Adrenal gland (tissue), 12 donors: ENCODE results near the gene RPS2. TPM values are rescaled to one million over a fixed set of nuclear protein-coding genes. Genes with fewer than 3 reads are reported as not detected.

ENCODE experiments used
- DNase-seq, 7 donors: peaks; one replicate each; pipeline ENCODE4 v3.0.0-alpha.2; 2019 to 2020
- H3K27ac ChIP-seq, 5 donors: fragments of 200-600 bp; sonication (generic) in 4 of 5; 1 replicate in 3 of 5; 2 replicates in 2 of 5; pipeline versions ENCODE4 v1.5.1 to v1.8.0; 2016 to 2020; ENCODE audit warnings: mild to moderate bottlenecking in 1 of 5
- H3K27me3 ChIP-seq: fragments of 200-600 bp; 2 replicates; pipeline ENCODE4 v1.8.0; 2021
- H3K36me3 ChIP-seq, 2 donors: fragments of 200-600 bp; replicated peaks in 1 of 2; 1 replicate in 1 of 2; 2 replicates in 1 of 2; pipeline versions ENCODE4 v1.5.1 to v1.8.0; 2018 to 2022
- H3K4me1 ChIP-seq, 2 donors: fragments of 200-600 bp; replicated peaks in 1 of 2; 1 replicate in 1 of 2; 2 replicates in 1 of 2; pipeline versions ENCODE4 v1.5.1 to v1.8.0; 2018 to 2021
- H3K4me3 ChIP-seq, 4 donors: fragments of 200-600 bp; sonication (generic) in 3 of 4; one replicate each; pipeline ENCODE4 v1.5.1; 2016 to 2018
- H3K9me3 ChIP-seq, 3 donors: fragments of 200-600 bp; sonication (generic) in 1 of 3; replicated peaks in 1 of 3; 1 replicate in 2 of 3; 2 replicates in 1 of 3; pipeline versions ENCODE4 v1.5.1 to v1.8.0; 2016 to 2021
- POLR2A ChIP-seq, 2 donors: fragments of 450-650 bp; IDR thresholded peaks; one replicate each; pipeline ENCODE4 v1.6.1; 2017; ENCODE audit warnings: antibody characterized with exemption in 2 of 2, mild to moderate bottlenecking in 2 of 2, moderate library complexity in 1 of 2
- WGBS, 4 donors: extraction: QIAGEN DNeasy Blood & Tissue Kit in 2 of 4; methylation state at CpG; one replicate each; pipeline versions ENCODE4 v1.1.5 to v1.1.7; 2013 to 2017; 5-methylcytosine and 5-hydroxymethylcytosine counted together
- intact Hi-C, 2 donors: fragments of 100-400 bp; cut with DNase I; formaldehyde crosslinking; loops; one replicate each; pipeline versions ENCODE4 v1.14.1 to v1.15.0; 2022 to 2023
- polyA plus RNA-seq, 3 donors: library from polyadenylated mRNA; stranded (reverse); fragments of 200-250 nt in 2 of 3; fragments of 350-450 nt in 1 of 3; fragmentation: Illumina TruSeq in 1 of 3; extraction: RNeasy Lipid Tissue Mini Kit (QIAGEN cat#74804) in 1 of 3; gene quantifications; one replicate each; pipeline ENCODE4 v1.2.3, GENCODE V29; 2013 to 2014
- total RNA-seq, 9 donors: library from RNA; depleted of rRNA in 4 of 9; stranded (reverse); fragments of >200 nt in 4 of 9; fragments of 120-200 nt in 1 of 9; fragmentation: NEBNext Ultra II Directional in 1 of 9; extraction: Animal tissue kit (Norgen Biotek cat#: 25700) in 1 of 9; gene quantifications; one replicate each; pipeline versions ENCODE4 v1.1.0 to v1.2.4, GENCODE V29; 2013 to 2023
- TF ChIP-seq, protein P1 (sequence below), 6 experiments: fragments of 450-650 bp in 4 of 6; fragments of 200-600 bp in 2 of 6; sonication (generic) in 1 of 6; IDR thresholded peaks; 1 replicate in 5 of 6; 2 replicates in 1 of 6; pipeline versions ENCODE4 v1.5.1 to v1.8.0; 2016 to 2021; ENCODE audit warnings: antibody characterized with exemption in 6 of 6, mild to moderate bottlenecking in 2 of 6, moderate library complexity in 1 of 6
- donor health status: healthy with polysubstance abuse.
- donor health status: Bipolar disorder and iron deficiency.
- donor health status: DM: yes; HTN: yes; CAD: no.
- donor health status: DM: no; HTN: no; CAD: no.
- donor health status: DM: no; HTN: no; CAD: no.
- donor health status: DM: yes; HTN: yes; CAD: no.

RPS2 gene
- total and polyA plus RNA-seq, 12 donors: 1,045 to 4,016 (median 1,739) TPM

DNA sequence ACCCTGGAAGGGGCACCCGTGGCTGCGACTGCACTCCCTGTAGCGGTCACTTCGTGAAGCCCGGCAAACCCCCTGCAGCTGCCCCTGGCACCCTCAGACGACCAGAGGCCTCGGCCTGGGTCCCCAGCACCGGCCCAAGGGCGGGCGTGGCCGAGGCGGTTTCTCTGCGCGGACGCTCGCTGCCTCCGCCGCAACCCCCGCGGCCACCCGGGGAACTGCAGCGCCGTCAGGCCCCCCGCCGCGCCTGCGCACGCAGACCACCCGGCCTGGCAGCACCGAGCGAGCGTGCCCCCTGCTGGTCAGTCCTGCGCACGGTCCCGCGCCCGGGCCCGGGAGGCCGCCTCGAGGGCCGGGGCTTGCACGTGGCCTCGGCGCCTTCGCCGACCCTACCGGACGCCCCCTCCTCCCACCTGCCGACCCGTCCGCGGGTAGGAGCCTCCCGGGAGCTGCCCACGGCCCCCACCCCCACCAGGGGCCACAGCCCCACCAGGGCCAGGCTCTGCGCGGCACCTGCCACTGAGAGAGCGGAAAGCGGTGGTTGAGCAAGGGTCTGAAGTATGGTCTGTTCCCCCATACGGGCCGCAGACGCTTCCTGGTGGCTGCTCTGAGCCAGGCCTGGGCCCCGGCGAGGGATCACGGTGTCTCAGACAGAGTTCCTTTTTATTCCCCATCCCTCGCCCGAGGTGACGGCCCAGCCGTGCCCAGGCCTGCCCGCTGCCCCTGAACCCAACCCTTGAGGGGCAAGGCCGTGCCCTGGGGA is 34.9 kb downstream of the RPS2 start:
- Histone ChIP-seq H3K4me3 (peak overlapping the region in 2 of 4 donors; percentile 46 to 59), H3K36me3 (no peaks in the 10 kb centered on the region), H3K27ac (peak overlapping the region in 2 of 5 donors; percentile 45 to 55), H3K9me3 (no peaks in the 10 kb centered on the region), H3K4me1 (peaks cover 6 to 8% of the 10 kb centered on the region in 2 donors), H3K27me3 (no peaks in the 10 kb centered on the region)
- intact Hi-C loops: loop anchor here in 1 of 2 donors (5.0 kb wide), 1 partner anchor 67 kb away; no protein-coding TSS in a partner anchor
- 12 to 37% (median 20%) methylated on average over 7 to 70 of the region's 70 CpGs for WGBS, 4 donors
- TF ChIP-seq, protein P1, sequence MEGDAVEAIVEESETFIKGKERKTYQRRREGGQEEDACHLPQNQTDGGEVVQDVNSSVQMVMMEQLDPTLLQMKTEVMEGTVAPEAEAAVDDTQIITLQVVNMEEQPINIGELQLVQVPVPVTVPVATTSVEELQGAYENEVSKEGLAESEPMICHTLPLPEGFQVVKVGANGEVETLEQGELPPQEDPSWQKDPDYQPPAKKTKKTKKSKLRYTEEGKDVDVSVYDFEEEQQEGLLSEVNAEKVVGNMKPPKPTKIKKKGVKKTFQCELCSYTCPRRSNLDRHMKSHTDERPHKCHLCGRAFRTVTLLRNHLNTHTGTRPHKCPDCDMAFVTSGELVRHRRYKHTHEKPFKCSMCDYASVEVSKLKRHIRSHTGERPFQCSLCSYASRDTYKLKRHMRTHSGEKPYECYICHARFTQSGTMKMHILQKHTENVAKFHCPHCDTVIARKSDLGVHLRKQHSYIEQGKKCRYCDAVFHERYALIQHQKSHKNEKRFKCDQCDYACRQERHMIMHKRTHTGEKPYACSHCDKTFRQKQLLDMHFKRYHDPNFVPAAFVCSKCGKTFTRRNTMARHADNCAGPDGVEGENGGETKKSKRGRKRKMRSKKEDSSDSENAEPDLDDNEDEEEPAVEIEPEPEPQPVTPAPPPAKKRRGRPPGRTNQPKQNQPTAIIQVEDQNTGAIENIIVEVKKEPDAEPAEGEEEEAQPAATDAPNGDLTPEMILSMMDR (IDR thresholded peaks at IDR 0.05): peak; percentile 53 to 100 (median 84)
- TF ChIP-seq POLR2A (IDR thresholded peaks at IDR 0.05): no peak
- DNase-seq: peak; percentile 83 to 92 (median 91)

DNA sequence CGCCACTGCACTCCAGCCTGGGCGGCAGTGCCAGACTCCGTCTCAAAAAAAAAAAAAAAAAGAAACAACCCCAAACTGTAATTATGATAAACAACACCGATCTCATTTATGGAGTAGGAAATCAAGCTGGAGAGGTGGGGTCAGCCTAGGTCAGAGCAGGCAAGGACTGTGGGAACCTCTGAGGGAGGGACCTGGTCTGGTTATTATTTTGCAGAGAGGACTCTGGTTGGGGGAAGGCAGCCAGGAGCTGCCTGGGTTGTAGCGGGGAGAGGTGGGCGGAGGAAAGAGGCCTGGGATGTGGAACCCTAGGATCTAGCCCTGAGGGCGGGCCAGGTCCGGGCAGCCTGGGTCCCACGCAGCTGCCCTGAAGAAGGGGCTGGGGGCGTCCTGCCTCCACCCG is 35.5 kb downstream of the RPS2 start:
- no peaks in the 10 kb centered on the region for H3K36me3 ChIP-seq
- H3K27me3 ChIP-seq: no peaks in the 10 kb centered on the region
- H3K9me3 ChIP-seq: no peaks in the 10 kb centered on the region
- intact Hi-C loops: no loop called here
- peak overlapping the region in 2 of 5 donors; percentile 45 to 55 for H3K27ac ChIP-seq
- DNase-seq: peak in 2 of 7 donors; percentile 23 to 46
- H3K4me3 ChIP-seq: peak overlapping the region in 2 of 4 donors; percentile 46 to 59
- WGBS, 4 donors: 13 to 26% (median 15%) methylated on average over 8 to 11 of the region's 11 CpGs
- TF ChIP-seq, protein P1 (IDR thresholded peaks at IDR 0.05): no peak
- TF ChIP-seq POLR2A (IDR thresholded peaks at IDR 0.05): no peak
- peaks cover 6 to 8% of the 10 kb centered on the region in 2 donors for H3K4me1 ChIP-seq

DNA sequence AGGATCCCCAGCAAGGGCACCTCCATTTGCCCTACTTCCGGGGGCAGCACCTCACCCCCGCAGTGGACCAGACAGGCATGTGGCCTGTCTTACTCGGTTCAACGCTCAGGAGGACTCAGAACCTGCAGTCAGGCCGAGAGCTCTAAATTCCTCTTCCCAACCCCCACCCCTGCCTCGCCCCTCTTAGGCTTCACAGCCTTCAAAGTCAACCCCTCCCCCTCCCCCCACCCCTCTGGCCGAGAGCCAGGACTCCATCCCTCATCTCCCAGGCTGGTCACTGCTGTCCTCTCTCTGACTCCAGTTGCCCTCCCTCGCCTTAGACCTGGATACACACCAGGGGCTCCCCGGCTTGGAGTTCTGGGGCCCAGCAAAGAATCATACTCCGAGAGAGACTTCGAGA is 38.4 kb downstream of the RPS2 start:
- no peaks in the 10 kb centered on the region for H3K9me3 ChIP-seq
- H3K36me3 ChIP-seq: no peaks in the 10 kb centered on the region
- DNase-seq: no peak
- WGBS, 4 donors: 57 to 76% (median 62%) methylated on average over 8 to 11 of the region's 11 CpGs
- peaks cover 6 to 15% of the 10 kb centered on the region in 2 donors for H3K4me1 ChIP-seq
- peaks cover 20% of the 10 kb centered on the region for H3K27me3 ChIP-seq
- no peak overlapping the region for H3K27ac ChIP-seq
- H3K4me3 ChIP-seq: no peak overlapping the region
- TF ChIP-seq, protein P1 (IDR thresholded peaks at IDR 0.05): no peak
- no peak for TF ChIP-seq POLR2A (IDR thresholded peaks at IDR 0.05)
- intact Hi-C loops: no loop called here

DNA sequence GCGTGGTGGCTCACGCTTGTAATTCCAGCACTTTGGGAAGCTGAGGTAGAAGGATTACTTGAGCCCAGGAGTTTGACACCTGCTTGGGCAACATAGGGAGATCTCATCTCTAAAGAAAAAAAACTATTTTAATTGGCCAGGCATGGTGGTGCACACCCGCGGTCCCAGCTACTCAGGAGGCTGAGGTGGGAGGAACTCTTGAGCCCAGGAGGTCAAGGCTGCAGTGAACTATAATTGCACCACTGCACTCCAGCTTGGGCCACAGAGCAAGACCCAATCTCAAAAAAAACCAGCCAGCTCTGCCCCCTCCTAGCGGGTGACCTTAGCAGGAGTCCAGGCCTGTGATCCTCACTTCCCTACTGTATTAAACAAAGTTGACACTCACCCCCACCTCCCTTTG is 40.5 kb downstream of the RPS2 start:
- no peak overlapping the region for H3K4me3 ChIP-seq
- H3K4me1 ChIP-seq: peaks cover 3 to 9% of the 10 kb centered on the region in 2 donors
- no peak for DNase-seq
- WGBS, 4 donors: 54 to 63% (median 61%) methylated on average over 4 to 5 of the region's 5 CpGs
- intact Hi-C loops: no loop called here
- TF ChIP-seq, protein P1 (IDR thresholded peaks at IDR 0.05): no peak
- TF ChIP-seq POLR2A (IDR thresholded peaks at IDR 0.05): no peak
- peaks cover 37% of the 10 kb centered on the region for H3K27me3 ChIP-seq
- H3K36me3 ChIP-seq: no peaks in the 10 kb centered on the region
- H3K9me3 ChIP-seq: no peaks in the 10 kb centered on the region
- H3K27ac ChIP-seq: no peak overlapping the region
